ENCODE measurements around the gene PSMB1. TPM values are rescaled to one million over a fixed set of nuclear protein-coding genes. Genes with fewer than 3 reads are reported as not detected.
"Not testable (repeated sequence)": the region's sequence is repeated elsewhere in the genome, so short reads cannot be mapped to it uniquely, and the experiment has no call there.

The PSMB1 gene
- total and polyA plus RNA-seq, 4 donors = 139 to 207 (median 152) TPM

DNA sequence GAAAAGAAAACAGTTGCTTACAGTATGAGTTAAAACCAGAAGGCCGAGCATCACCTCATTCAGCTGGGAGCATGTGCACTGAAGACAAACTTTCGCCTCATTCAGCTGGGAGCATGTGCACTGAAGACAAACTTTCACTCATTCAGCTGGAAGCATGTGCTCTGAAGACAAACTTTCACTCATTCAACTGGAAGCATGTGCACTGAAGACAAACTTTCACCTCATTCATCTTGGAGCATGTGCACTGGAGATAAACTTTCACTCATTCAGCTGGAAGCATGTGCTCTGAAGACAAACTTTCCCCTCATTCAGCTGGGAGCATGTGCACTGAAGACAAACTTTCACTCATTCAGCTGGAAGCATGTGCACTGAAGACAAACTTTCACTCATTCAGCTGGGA is 45.4 kb downstream of the PSMB1 start:
- H3K27ac ChIP-seq (ENCODE audit: low read depth, low read length); DNase-seq (ENCODE audit: low read depth in 4 of 6, low spot score in 6 of 6); H3K27me3 ChIP-seq (ENCODE audit: control insufficient read depth, insufficient read depth, low read length); H3K36me3 ChIP-seq (ENCODE audit: control insufficient read depth, insufficient read depth, low read length); H3K4me1 ChIP-seq (ENCODE audit: control insufficient read depth, insufficient read depth, low read length); H3K4me3 ChIP-seq (ENCODE audit: low read depth, low read length); H3K9me3 ChIP-seq (ENCODE audit: control insufficient read depth, insufficient read depth, low read length): not testable (repeated sequence)
- no CpG with 5 or more reads among the region's 2 CpGs for WGBS (ENCODE audit: insufficient coverage)

DNA sequence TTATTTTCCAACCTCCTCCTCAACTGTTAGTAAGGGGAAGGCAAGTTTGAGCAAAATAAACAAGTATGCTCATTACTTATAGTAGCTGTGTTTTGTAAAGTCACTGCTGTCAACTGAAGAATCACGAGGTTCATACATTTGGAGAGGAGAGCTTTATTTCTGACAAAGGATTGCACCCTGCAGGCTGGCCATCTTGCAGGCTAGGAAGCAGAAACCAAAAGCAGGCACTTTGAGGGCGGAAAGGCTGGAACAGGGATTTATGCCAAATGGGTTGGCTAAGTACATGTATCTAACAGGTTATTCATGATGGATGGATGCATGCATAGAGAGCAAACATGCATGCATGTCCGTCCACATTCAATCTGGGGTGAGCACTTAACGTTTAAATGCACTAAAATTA is 46.7 kb downstream of the PSMB1 start:
- DNase-seq (ENCODE audit: low read depth in 4 of 6, low spot score in 6 of 6) = no peak
- 84% methylated on average over 3 of the region's 4 CpGs for WGBS (ENCODE audit: insufficient coverage)
- H3K4me1 ChIP-seq (ENCODE audit: control insufficient read depth, insufficient read depth, low read length) = no peaks in the 10 kb centered on the region
- H3K36me3 ChIP-seq (ENCODE audit: control insufficient read depth, insufficient read depth, low read length) = peaks cover 3% of the 10 kb centered on the region
- H3K4me3 ChIP-seq (ENCODE audit: low read depth, low read length) = no peak overlapping the region
- H3K27ac ChIP-seq (ENCODE audit: low read depth, low read length) = no peak overlapping the region
- H3K27me3 ChIP-seq (ENCODE audit: control insufficient read depth, insufficient read depth, low read length) = no peaks in the 10 kb centered on the region
- no peaks in the 10 kb centered on the region for H3K9me3 ChIP-seq (ENCODE audit: control insufficient read depth, insufficient read depth, low read length)

DNA sequence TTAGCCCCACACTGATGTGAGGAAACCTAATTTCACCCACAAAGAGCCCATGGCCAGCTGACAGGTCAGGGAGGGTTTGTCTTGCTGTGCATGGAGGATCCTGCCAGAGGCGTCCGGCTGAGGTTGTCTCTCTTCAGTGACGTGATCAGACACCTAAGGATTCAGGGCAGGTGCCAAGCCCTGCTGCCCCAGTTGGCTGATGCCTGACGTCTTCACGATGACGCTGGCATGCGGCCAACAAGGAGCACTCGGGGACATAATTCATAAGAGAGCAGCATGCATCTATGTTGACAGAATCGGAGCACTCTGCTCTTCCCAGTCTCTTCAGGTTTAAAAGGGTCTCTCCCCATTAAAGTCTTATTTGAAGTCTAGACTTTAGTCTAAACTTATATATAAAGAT is 47.8 kb downstream of the PSMB1 start:
- H3K4me3 ChIP-seq (ENCODE audit: low read depth, low read length) = no peak overlapping the region
- no peaks in the 10 kb centered on the region for H3K4me1 ChIP-seq (ENCODE audit: control insufficient read depth, insufficient read depth, low read length)
- no peak overlapping the region for H3K27ac ChIP-seq (ENCODE audit: low read depth, low read length)
- no peaks in the 10 kb centered on the region for H3K9me3 ChIP-seq (ENCODE audit: control insufficient read depth, insufficient read depth, low read length)
- peak in 1 of 6 donors; percentile 40 for DNase-seq (ENCODE audit: low read depth in 4 of 6, low spot score in 6 of 6)
- H3K27me3 ChIP-seq (ENCODE audit: control insufficient read depth, insufficient read depth, low read length) = no peaks in the 10 kb centered on the region
- WGBS (ENCODE audit: insufficient coverage) = 50% methylated on average over 8 of the region's 9 CpGs
- no peaks in the 10 kb centered on the region for H3K36me3 ChIP-seq (ENCODE audit: control insufficient read depth, insufficient read depth, low read length)

- WGBS (ENCODE audit: insufficient coverage) = 67% methylated on average over 2 of the region's 4 CpGs
- no peak for DNase-seq (ENCODE audit: low read depth in 4 of 6, low spot score in 6 of 6)
- no peak overlapping the region for H3K4me3 ChIP-seq (ENCODE audit: low read depth, low read length)
These were observed 48.6 kb downstream of the PSMB1 start for GRCh38 chr6:170504479-170504878.

GRCh38 chr6:170503414-170503761 is 49.7 kb downstream of the PSMB1 start:
- no peak for DNase-seq (ENCODE audit: low read depth in 4 of 6, low spot score in 6 of 6)
- Histone ChIP-seq H3K36me3 (ENCODE audit: control insufficient read depth, insufficient read depth, low read length) (no peaks in the 10 kb centered on the region), H3K4me3 (ENCODE audit: low read depth, low read length) (no peak overlapping the region), H3K4me1 (ENCODE audit: control insufficient read depth, insufficient read depth, low read length) (no peaks in the 10 kb centered on the region), H3K9me3 (ENCODE audit: control insufficient read depth, insufficient read depth, low read length) (no peaks in the 10 kb centered on the region), H3K27me3 (ENCODE audit: control insufficient read depth, insufficient read depth, low read length) (no peaks in the 10 kb centered on the region), H3K27ac (ENCODE audit: low read depth, low read length) (no peak overlapping the region)

More at GRCh38 chr6:170504479-170504878, 48.6 kb downstream of the PSMB1 start:
- no peak overlapping the region for H3K27ac ChIP-seq (ENCODE audit: low read depth, low read length)
- H3K36me3 ChIP-seq (ENCODE audit: control insufficient read depth, insufficient read depth, low read length) = no peaks in the 10 kb centered on the region
- no peaks in the 10 kb centered on the region for H3K9me3 ChIP-seq (ENCODE audit: control insufficient read depth, insufficient read depth, low read length)
- no peaks in the 10 kb centered on the region for H3K27me3 ChIP-seq (ENCODE audit: control insufficient read depth, insufficient read depth, low read length)
- no peaks in the 10 kb centered on the region for H3K4me1 ChIP-seq (ENCODE audit: control insufficient read depth, insufficient read depth, low read length)

GRCh38 chr6:170502733-170503413 is 50.2 kb downstream of the PSMB1 start:
- H3K36me3 ChIP-seq (ENCODE audit: control insufficient read depth, insufficient read depth, low read length); DNase-seq (ENCODE audit: low read depth in 4 of 6, low spot score in 6 of 6); H3K4me3 ChIP-seq (ENCODE audit: low read depth, low read length); H3K9me3 ChIP-seq (ENCODE audit: control insufficient read depth, insufficient read depth, low read length); H3K27ac ChIP-seq (ENCODE audit: low read depth, low read length); H3K4me1 ChIP-seq (ENCODE audit: control insufficient read depth, insufficient read depth, low read length); H3K27me3 ChIP-seq (ENCODE audit: control insufficient read depth, insufficient read depth, low read length): not testable (repeated sequence)
- WGBS (ENCODE audit: insufficient coverage) = 88% methylated on average over 2 of the region's 2 CpGs

DNA sequence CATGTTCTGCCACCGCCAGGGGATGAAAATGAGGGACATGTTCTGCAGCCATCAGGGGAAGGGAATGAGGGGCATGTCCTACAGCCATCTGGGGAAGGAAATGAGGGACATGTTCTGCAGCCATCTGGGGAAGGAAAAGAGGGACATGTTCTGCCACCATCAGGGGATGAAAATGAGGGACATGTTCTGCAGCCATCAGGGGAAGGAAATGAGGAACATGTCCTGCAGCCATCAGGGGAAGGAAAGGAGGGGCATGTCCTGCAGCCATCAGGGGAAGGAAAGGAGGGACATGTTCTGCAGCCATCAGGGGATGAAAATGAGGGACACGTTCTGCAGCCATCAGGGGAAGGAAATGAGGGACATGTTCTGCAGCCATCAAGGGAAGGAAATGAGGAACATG is 50.8 kb downstream of the PSMB1 start:
- not testable (repeated sequence) for H3K27me3 ChIP-seq (ENCODE audit: control insufficient read depth, insufficient read depth, low read length); H3K27ac ChIP-seq (ENCODE audit: low read depth, low read length); H3K9me3 ChIP-seq (ENCODE audit: control insufficient read depth, insufficient read depth, low read length); DNase-seq (ENCODE audit: low read depth in 4 of 6, low spot score in 6 of 6); H3K36me3 ChIP-seq (ENCODE audit: control insufficient read depth, insufficient read depth, low read length); H3K4me3 ChIP-seq (ENCODE audit: low read depth, low read length); H3K4me1 ChIP-seq (ENCODE audit: control insufficient read depth, insufficient read depth, low read length)
- WGBS (ENCODE audit: insufficient coverage) = 82% methylated on average over 2 of the region's 2 CpGs

DNA sequence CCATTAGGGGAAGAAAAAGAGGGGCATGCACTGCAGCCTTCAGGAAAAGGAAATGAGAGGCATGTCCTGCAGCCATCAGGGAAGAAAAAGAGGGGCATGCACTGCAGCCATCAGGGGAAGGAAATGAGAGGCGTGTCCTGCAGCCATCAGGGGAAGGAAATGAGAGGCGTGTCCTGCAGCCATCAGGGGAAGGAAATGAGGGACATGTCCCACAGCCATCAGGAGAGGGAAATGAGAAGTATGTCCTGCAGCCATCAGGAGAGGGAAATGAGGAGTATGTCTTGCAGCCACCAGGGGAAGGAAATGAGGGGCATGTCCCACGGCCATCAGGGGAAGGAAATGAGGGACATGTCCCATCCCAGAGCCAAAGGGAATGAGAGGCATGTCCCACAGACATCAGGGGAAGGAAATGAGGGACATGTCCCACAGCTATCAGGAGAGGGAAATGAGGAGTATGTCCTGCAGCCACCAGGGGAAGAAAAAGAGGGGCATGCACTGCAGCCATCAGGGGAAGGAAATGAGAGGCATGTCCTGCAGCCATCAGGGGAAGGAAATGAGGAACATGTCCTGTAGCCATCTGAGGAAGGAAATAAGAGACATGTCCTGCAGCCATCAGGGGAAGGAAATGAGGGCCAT is 52.0 kb downstream of the PSMB1 start:
- Histone ChIP-seq H3K27ac (ENCODE audit: low read depth, low read length) (no peak overlapping the region), H3K9me3 (ENCODE audit: control insufficient read depth, insufficient read depth, low read length) (no peaks in the 10 kb centered on the region), H3K36me3 (ENCODE audit: control insufficient read depth, insufficient read depth, low read length) (no peaks in the 10 kb centered on the region), H3K4me3 (ENCODE audit: low read depth, low read length) (no peak overlapping the region), H3K27me3 (ENCODE audit: control insufficient read depth, insufficient read depth, low read length) (no peaks in the 10 kb centered on the region), H3K4me1 (ENCODE audit: control insufficient read depth, insufficient read depth, low read length) (peaks cover 5% of the 10 kb centered on the region)
- no peak for DNase-seq (ENCODE audit: low read depth in 4 of 6, low spot score in 6 of 6)
- WGBS (ENCODE audit: insufficient coverage) = 80% methylated on average over 3 of the region's 3 CpGs

DNA sequence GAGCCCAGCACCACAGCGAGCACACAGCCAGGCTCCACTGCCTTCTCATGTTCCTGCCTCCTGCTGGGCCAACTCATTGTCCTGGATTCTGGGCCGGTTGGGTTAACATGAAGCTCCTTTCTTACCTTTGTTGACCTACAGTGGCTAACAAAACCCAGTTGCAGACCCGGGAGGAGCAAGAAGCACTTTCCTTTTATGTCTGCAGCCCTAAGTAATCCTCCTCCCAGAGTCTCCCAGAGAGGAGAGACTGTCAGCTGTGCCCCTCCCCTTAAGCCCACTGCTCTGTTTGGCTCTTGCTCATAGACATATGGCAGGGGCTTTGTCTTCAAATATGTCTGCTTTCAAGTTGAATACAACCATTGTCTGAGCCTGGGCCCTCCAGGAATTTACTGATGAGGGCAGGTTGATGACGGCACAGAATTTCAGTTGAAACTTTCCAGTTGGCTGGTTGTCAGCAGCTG is 55.2 kb downstream of the PSMB1 start:
- Histone ChIP-seq H3K4me1 (ENCODE audit: control insufficient read depth, insufficient read depth, low read length) (peaks cover 5% of the 10 kb centered on the region), H3K27me3 (ENCODE audit: control insufficient read depth, insufficient read depth, low read length) (no peaks in the 10 kb centered on the region), H3K4me3 (ENCODE audit: low read depth, low read length) (no peak overlapping the region), H3K27ac (ENCODE audit: low read depth, low read length) (no peak overlapping the region), H3K36me3 (ENCODE audit: control insufficient read depth, insufficient read depth, low read length) (no peaks in the 10 kb centered on the region), H3K9me3 (ENCODE audit: control insufficient read depth, insufficient read depth, low read length) (no peaks in the 10 kb centered on the region)
- WGBS (ENCODE audit: insufficient coverage) = 17% methylated on average over 3 of the region's 4 CpGs
- DNase-seq (ENCODE audit: low read depth in 4 of 6, low spot score in 6 of 6) = peak in 2 of 6 donors; percentile 44 to 86

DNA sequence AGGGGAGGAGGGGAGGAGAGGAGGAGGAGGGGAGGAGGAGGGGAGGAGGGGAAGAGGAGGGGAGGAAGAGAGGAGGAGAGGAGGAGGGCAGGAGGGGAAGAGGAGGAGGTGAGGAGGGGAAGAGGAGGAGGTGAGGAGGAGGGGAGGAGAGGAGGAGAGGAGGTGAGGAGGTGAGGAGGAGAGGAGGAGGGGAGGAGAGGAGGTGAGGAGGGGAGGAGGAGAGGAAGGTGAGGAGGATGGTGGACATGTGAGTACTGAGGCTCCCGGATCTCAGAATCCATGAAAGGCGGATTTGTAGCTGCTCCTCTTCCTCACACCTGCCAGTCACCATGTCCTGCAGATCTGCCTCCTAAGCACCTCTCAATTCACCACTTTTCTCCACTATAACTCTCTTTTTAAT is 59.8 kb downstream of the PSMB1 start:
- no peaks in the 10 kb centered on the region for H3K9me3 ChIP-seq (ENCODE audit: control insufficient read depth, insufficient read depth, low read length)
- peaks cover 5% of the 10 kb centered on the region for H3K4me1 ChIP-seq (ENCODE audit: control insufficient read depth, insufficient read depth, low read length)
- H3K4me3 ChIP-seq (ENCODE audit: low read depth, low read length) = no peak overlapping the region
- no peak overlapping the region for H3K27ac ChIP-seq (ENCODE audit: low read depth, low read length)
- WGBS (ENCODE audit: insufficient coverage) = no CpG with 5 or more reads among the region's 2 CpGs
- no peak for DNase-seq (ENCODE audit: low read depth in 4 of 6, low spot score in 6 of 6)
- no peaks in the 10 kb centered on the region for H3K36me3 ChIP-seq (ENCODE audit: control insufficient read depth, insufficient read depth, low read length)
- no peaks in the 10 kb centered on the region for H3K27me3 ChIP-seq (ENCODE audit: control insufficient read depth, insufficient read depth, low read length)

Data from spinal cord (tissue), 10 donors.